ENCODE measurements around the gene HOMER1. TPM values are rescaled to one million over a fixed set of nuclear protein-coding genes. Genes with fewer than 3 reads are reported as not detected.
"Not testable (repeated sequence)": the region's sequence is repeated elsewhere in the genome, so short reads cannot be mapped to it uniquely, and the experiment has no call there.

Gene HOMER1
- total RNA-seq, 1 experiment from 2014 or later = 12.5 TPM

DNA sequence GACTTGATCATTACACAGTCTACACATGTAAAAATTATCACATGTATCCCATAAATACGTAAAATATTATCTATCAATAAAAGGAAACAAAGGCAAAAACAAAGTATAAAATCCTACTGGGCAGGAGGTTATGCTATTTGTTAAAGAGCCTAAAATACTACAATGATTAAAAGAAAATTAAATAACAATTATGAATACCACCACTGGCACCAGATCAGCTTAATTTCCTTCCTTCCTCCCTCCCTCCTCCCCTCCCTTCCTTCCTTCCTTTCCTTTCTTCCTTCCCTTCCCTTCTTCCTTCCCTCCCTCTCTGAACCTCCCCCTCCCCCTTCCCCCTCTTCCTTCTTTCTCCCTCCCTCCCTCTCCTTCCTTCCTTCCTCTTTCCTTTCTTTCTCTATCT lies 127.3 kb downstream of the HOMER1 start:
- no peak overlapping the region for H3K27ac ChIP-seq
- H4K20me1 ChIP-seq (ENCODE audit: insufficient read depth) = no peaks in the 10 kb centered on the region
- H3K4me1 ChIP-seq (replicated peaks; ENCODE audit: insufficient read depth) = no peaks in the 10 kb centered on the region
- no TSS peak for BruUV-seq (replicated peaks)
- H2AFZ ChIP-seq = no peak overlapping the region
- POLR2A ChIA-PET (ENCODE audit: unreplicated experiment) = no interaction called here
- no peak overlapping the region for H3K4me2 ChIP-seq
- intact Hi-C loops (cut with micrococcal nuclease; ENCODE audit: unreplicated experiment) = no loop called here
- no peaks in the 10 kb centered on the region for H3K79me2 ChIP-seq (ENCODE audit: low read depth)
- TF ChIP-seq, protein P1, sequence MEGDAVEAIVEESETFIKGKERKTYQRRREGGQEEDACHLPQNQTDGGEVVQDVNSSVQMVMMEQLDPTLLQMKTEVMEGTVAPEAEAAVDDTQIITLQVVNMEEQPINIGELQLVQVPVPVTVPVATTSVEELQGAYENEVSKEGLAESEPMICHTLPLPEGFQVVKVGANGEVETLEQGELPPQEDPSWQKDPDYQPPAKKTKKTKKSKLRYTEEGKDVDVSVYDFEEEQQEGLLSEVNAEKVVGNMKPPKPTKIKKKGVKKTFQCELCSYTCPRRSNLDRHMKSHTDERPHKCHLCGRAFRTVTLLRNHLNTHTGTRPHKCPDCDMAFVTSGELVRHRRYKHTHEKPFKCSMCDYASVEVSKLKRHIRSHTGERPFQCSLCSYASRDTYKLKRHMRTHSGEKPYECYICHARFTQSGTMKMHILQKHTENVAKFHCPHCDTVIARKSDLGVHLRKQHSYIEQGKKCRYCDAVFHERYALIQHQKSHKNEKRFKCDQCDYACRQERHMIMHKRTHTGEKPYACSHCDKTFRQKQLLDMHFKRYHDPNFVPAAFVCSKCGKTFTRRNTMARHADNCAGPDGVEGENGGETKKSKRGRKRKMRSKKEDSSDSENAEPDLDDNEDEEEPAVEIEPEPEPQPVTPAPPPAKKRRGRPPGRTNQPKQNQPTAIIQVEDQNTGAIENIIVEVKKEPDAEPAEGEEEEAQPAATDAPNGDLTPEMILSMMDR (conservative IDR thresholded peaks at IDR 0.05) = no peak
- no peak for TF ChIP-seq EZH2 (IDR thresholded peaks at IDR 0.05; ENCODE audit: low read depth)
- H3K9me2 ChIP-seq (ENCODE audit: insufficient read depth) = no peaks in the 10 kb centered on the region
- DNase-seq = no peak
- H3K36me3 ChIP-seq (ENCODE audit: low read depth) = 0 out of 2 replicates have a peak, but pooled peaks cover 4% of the 10 kb centered on the region
- peaks cover 21% of the 10 kb centered on the region; the same call in 1 of the 2 replicates for H3K9me3 ChIP-seq (ENCODE audit: insufficient read depth, low read depth)
- no peaks in the 10 kb centered on the region for H3K27me3 ChIP-seq (ENCODE audit: insufficient read depth, low read depth)
- CTCF ChIA-PET = interaction anchor here (0.6 kb wide), 1 partner anchor 251 kb away, joined by 3 read pairs; no protein-coding TSS in a partner anchor
- no peak overlapping the region for H3K4me3 ChIP-seq
- H3F3A ChIP-seq (ENCODE audit: insufficient read depth, low read depth) = no peaks in the 10 kb centered on the region

DNA sequence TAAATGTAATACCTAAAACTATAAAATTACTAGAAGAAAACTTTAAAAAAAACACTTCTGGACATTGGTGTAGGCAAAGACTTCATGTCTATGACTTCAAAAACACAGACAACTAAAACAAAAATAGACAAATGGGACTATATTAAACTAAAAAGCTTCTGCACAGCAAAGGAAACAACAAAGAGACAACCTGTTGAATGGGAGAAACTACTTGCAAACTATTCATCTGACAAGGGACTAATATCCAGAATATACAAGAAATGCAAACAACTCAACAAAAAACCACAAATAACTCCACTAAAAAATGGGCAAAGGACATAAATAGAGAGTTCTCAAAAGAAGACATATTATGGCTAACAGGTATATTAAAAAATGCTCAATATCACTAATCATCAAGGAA lies 128.8 kb downstream of the HOMER1 start:
- H3K4me3 ChIP-seq; H3K79me2 ChIP-seq (ENCODE audit: low read depth); H3K9me2 ChIP-seq (ENCODE audit: insufficient read depth); H3K27ac ChIP-seq; intact Hi-C loops (cut with micrococcal nuclease; ENCODE audit: unreplicated experiment); H3K36me3 ChIP-seq (ENCODE audit: low read depth); POLR2A ChIA-PET (ENCODE audit: unreplicated experiment); H4K20me1 ChIP-seq (ENCODE audit: insufficient read depth); H3F3A ChIP-seq (ENCODE audit: insufficient read depth, low read depth); H2AFZ ChIP-seq; H3K27me3 ChIP-seq (ENCODE audit: insufficient read depth, low read depth); BruUV-seq (replicated peaks); H3K4me1 ChIP-seq (replicated peaks; ENCODE audit: insufficient read depth); H3K4me2 ChIP-seq; CTCF ChIA-PET; DNase-seq: not testable (repeated sequence)
- H3K9me3 ChIP-seq (ENCODE audit: insufficient read depth, low read depth) = peaks cover 23% of the 10 kb centered on the region; the same call in 1 of the 2 replicates

DNA sequence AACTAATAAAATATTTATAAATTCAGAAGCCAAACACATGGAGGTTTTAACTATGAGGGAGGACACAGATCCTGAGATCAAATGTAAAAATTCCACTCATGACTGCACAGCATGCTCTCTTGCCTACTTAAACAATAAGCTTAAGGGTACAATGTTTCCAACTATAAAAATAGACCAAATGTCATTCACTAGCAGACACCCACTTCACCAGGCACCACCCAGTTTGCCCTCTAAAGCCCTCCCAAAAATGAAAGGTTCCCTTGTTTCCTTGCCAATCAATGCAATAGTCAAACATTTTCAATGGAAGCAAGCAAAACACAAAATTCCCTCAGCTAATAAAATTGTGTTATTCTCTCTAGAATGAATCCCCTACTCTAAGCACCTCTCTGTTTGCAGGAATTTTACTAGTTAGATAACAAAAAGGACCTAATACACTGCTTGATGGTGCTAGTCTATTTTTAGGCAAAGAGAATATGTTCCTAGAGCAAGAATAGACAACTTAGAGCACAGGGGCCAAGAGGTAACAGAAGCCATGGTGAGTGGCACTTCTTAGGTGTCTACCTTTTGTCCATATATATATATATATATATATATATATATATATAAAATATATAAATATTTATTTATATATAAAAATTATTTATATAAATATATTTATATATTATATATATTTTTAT lies 135.3 kb downstream of the HOMER1 start:
- no peak overlapping the region for H3K4me2 ChIP-seq
- TF ChIP-seq, protein P1 (conservative IDR thresholded peaks at IDR 0.05) = no peak
- TF ChIP-seq EZH2 (IDR thresholded peaks at IDR 0.05; ENCODE audit: low read depth) = no peak
- no peak overlapping the region for H2AFZ ChIP-seq
- ChIA-PET POLR2A (ENCODE audit: unreplicated experiment) (no interaction called here), CTCF (no interaction called here)
- no peak overlapping the region for H3K4me3 ChIP-seq
- no peaks in the 10 kb centered on the region for H4K20me1 ChIP-seq (ENCODE audit: insufficient read depth)
- H3K9me3 ChIP-seq (ENCODE audit: insufficient read depth, low read depth) = peaks cover 16% of the 10 kb centered on the region; the same call in 1 of the 2 replicates
- no TSS peak for BruUV-seq (replicated peaks)
- H3K9me2 ChIP-seq (ENCODE audit: insufficient read depth) = no peaks in the 10 kb centered on the region
- no peak for DNase-seq
- H3K4me1 ChIP-seq (replicated peaks; ENCODE audit: insufficient read depth) = no peaks in the 10 kb centered on the region
- 0 out of 2 replicates have a peak, but pooled peaks cover 8% of the 10 kb centered on the region for H3K36me3 ChIP-seq (ENCODE audit: low read depth)
- intact Hi-C loops (cut with micrococcal nuclease; ENCODE audit: unreplicated experiment) = no loop called here
- no peak overlapping the region for H3K27ac ChIP-seq
- no peaks in the 10 kb centered on the region for H3K79me2 ChIP-seq (ENCODE audit: low read depth)
- no peaks in the 10 kb centered on the region for H3K27me3 ChIP-seq (ENCODE audit: insufficient read depth, low read depth)
- peaks cover 5% of the 10 kb centered on the region; the same call in 1 of the 2 replicates for H3F3A ChIP-seq (ENCODE audit: insufficient read depth, low read depth)

DNA sequence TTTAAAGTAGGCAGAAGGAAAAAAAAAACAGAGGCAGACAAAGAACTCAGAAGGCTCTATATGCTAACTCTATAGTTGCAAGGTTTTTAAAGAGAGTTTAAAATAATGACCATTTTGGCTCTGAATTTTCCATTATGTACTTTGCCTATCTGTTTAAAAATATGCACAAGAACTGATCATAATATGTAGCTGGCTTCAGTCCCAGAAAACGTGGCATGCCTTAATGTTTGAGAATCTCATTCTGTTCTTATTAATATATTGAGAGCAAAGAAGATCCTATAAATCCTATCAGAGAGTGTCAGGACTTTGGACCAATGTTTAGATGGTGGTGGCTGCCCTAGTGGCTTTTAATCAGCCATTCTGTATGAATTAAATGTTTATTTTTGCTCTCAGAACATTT lies 156.5 kb downstream of the HOMER1 start:
- ChIA-PET CTCF (no interaction called here), POLR2A (ENCODE audit: unreplicated experiment) (no interaction called here)
- H4K20me1 ChIP-seq (ENCODE audit: insufficient read depth) = no peaks in the 10 kb centered on the region
- no peaks in the 10 kb centered on the region for H3K36me3 ChIP-seq (ENCODE audit: low read depth)
- no peak overlapping the region for H3K27ac ChIP-seq
- H3K27me3 ChIP-seq (ENCODE audit: insufficient read depth, low read depth) = no peaks in the 10 kb centered on the region
- no peak overlapping the region for H3K4me2 ChIP-seq
- no peak for DNase-seq
- TF ChIP-seq, protein P1 (conservative IDR thresholded peaks at IDR 0.05) = no peak
- BruUV-seq (replicated peaks) = no TSS peak
- H3K4me3 ChIP-seq = no peak overlapping the region
- H3K4me1 ChIP-seq (replicated peaks; ENCODE audit: insufficient read depth) = no peaks in the 10 kb centered on the region
- intact Hi-C loops (cut with micrococcal nuclease; ENCODE audit: unreplicated experiment) = no loop called here
- H3K9me2 ChIP-seq (ENCODE audit: insufficient read depth) = no peaks in the 10 kb centered on the region
- no peaks in the 10 kb centered on the region for H3K79me2 ChIP-seq (ENCODE audit: low read depth)
- no peaks in the 10 kb centered on the region for H3K9me3 ChIP-seq (ENCODE audit: insufficient read depth, low read depth)
- H2AFZ ChIP-seq = no peak overlapping the region
- no peaks in the 10 kb centered on the region for H3F3A ChIP-seq (ENCODE audit: insufficient read depth, low read depth)
